HCT116 (cell line): ENCODE data around the gene MYCBP2. TPM values are rescaled to one million over a fixed set of nuclear protein-coding genes. Genes with fewer than 3 reads are reported as not detected.
"Not testable (repeated sequence)": the region's sequence is repeated elsewhere in the genome, so short reads cannot be mapped to it uniquely, and the experiment has no call there.

Source experiments
- ATAC-seq: fragments of 200-7000 bp; cut with Tn5 transposase; 2 replicates; pipeline ENCODE4 v1.9.1; 2020; ENCODE audit warnings: mild to moderate bottlenecking, moderate library complexity
- BruUV-seq: library from RNA; stranded (reverse); fragments of 400-500 nt; replicated peaks from 2 replicates; lab custom pipeline; 2021; lab: Mats Ljungman, UMichigan
- CTCF ChIA-PET: fragments of 300-600 bp; sonication (Branson Sonifier 250); formaldehyde crosslinking; loops from one replicate; lab custom pipeline; 2021; ENCODE audit warnings: antibody characterized with exemption; lab: Charles Lee
- POLR2A ChIA-PET: fragments of 300-600, 350-600 bp; sonication (Branson Sonifier 250); formaldehyde crosslinking; loops from one replicate; lab custom pipeline; 2021; ENCODE audit warnings: antibody characterized with exemption; lab: Charles Lee
- RAD21 ChIA-PET, 2 experiments: fragments of 300-600 bp; sonication (Branson Sonifier 250); formaldehyde crosslinking; loops; one replicate each; lab custom pipeline; 2023; ENCODE audit warnings: low total read pairs in 2 of 2; ENCODE audit not compliant: uncharacterized antibody in 2 of 2, unreplicated experiment in 2 of 2, low non-redundant PET in 1 of 2; lab: Charles Lee
- DNase-seq: peaks from one replicate; pipeline ENCODE4 v3.0.0-alpha.2; 2010; ENCODE audit warnings: low read depth, low spot score
- H2AFZ ChIP-seq: fragments of 200-600 bp; shearing (Covaris generic), sonication (generic); 2 replicates; pipeline ENCODE4 v1.6.1; 2017; ENCODE audit warnings: low read depth, mixed run types, mixed read lengths, antibody characterized with exemption, low read length; ENCODE audit not compliant: poor library complexity, severe bottlenecking
- H3K27ac ChIP-seq: 2 replicates; pipeline ENCODE4 v1.5.1; 2012; ENCODE audit warnings: low read depth, low read length
- H3K27me3 ChIP-seq: fragments of 200-600 bp; sonication (generic); 2 replicates; pipeline ENCODE4 v1.6.1; 2016; ENCODE audit warnings: mixed run types, low read length, mixed read lengths; ENCODE audit not compliant: insufficient read depth
- H3K36me3 ChIP-seq, 2 experiments: fragments of 200-500 bp in 1 of 2; fragments of 200-600 bp in 1 of 2; sonication (Bioruptor generic) in 1 of 2; sonication (generic) in 1 of 2; 2 replicates each; pipeline versions ENCODE4 v1.5.1 to v1.6.1; 2014 to 2016; ENCODE audit warnings: low read length in 2 of 2, inconsistent platforms in 1 of 2, mixed read lengths in 1 of 2, mixed run types in 1 of 2; ENCODE audit not compliant: insufficient read depth in 2 of 2, control insufficient read depth in 1 of 2
- H3K4me1 ChIP-seq, 2 experiments: fragments of 200-600 bp in 1 of 2; sonication (generic) in 1 of 2; 2 replicates each; pipeline versions ENCODE4 v1.5.1 to v1.6.1; 2012 to 2017; ENCODE audit warnings: low read length in 2 of 2, inconsistent platforms in 1 of 2, mild to moderate bottlenecking in 1 of 2, mixed read lengths in 1 of 2, mixed run types in 1 of 2, moderate library complexity in 1 of 2; ENCODE audit not compliant: insufficient read depth in 2 of 2, control insufficient read depth in 1 of 2
- H3K4me2 ChIP-seq: fragments of 200-600 bp; sonication (generic); 2 replicates; pipeline ENCODE4 v1.6.1; 2017; ENCODE audit warnings: mixed run types, low read length, mixed read lengths
- H3K4me3 ChIP-seq, 2 experiments: fragments of 200-600 bp in 1 of 2; sonication (generic) in 1 of 2; replicated peaks in 1 of 2; 2 replicates each; pipeline ENCODE4 v1.5.1; 2011 to 2016; ENCODE audit warnings: low read length in 2 of 2, control low read depth in 1 of 2, low read depth in 1 of 2, mild to moderate bottlenecking in 1 of 2, mixed read lengths in 1 of 2, mixed run types in 1 of 2
- H3K79me2 ChIP-seq: fragments of 200-600 bp; sonication (generic); 2 replicates; pipeline ENCODE4 v1.6.1; 2017; ENCODE audit warnings: mild to moderate bottlenecking, mixed run types, low read length, moderate library complexity, mixed read lengths; ENCODE audit not compliant: insufficient read depth
- H3K9ac ChIP-seq: fragments of 200-600 bp; sonication (generic); 2 replicates; pipeline ENCODE4 v1.6.1; 2016; ENCODE audit warnings: low read length, mixed read lengths
- H3K9me2 ChIP-seq: fragments of 200-600 bp; sonication (generic), shearing (Covaris generic); 2 replicates; pipeline ENCODE4 v1.6.1; 2017; ENCODE audit warnings: mixed run types, mild to moderate bottlenecking, moderate library complexity; ENCODE audit not compliant: insufficient read depth
- H3K9me3 ChIP-seq, 2 experiments: fragments of 200-500 bp in 1 of 2; fragments of 200-600 bp in 1 of 2; sonication (Bioruptor generic) in 1 of 2; sonication (generic) in 1 of 2; 2 replicates each; pipeline ENCODE4 v1.6.1; 2014 to 2017; ENCODE audit warnings: low read length in 2 of 2, mixed read lengths in 2 of 2, inconsistent platforms in 1 of 2, low read depth in 1 of 2, mild to moderate bottlenecking in 1 of 2, mixed run types in 1 of 2, moderate library complexity in 1 of 2; ENCODE audit not compliant: control insufficient read depth in 1 of 2, insufficient read depth in 1 of 2
- H4K20me1 ChIP-seq: fragments of 200-600 bp; sonication (generic), shearing (Covaris generic); 2 replicates; pipeline ENCODE4 v1.6.1; 2017; ENCODE audit warnings: mixed run types, mild to moderate bottlenecking, moderate library complexity; ENCODE audit not compliant: insufficient read depth
- EGR1 ChIP-seq: IDR thresholded peaks from 2 replicates; pipeline ENCODE4 v1.6.1; 2012; ENCODE audit warnings: low read depth
- ELF1 ChIP-seq: IDR thresholded peaks from 2 replicates; pipeline ENCODE4 v1.6.1; 2012; ENCODE audit warnings: low read depth, borderline replicate concordance
- FOSL1 ChIP-seq: IDR thresholded peaks from 2 replicates; pipeline ENCODE4 v1.6.1; 2012; ENCODE audit warnings: low read depth
- POLR2AphosphoS5 ChIP-seq: IDR thresholded peaks from 2 replicates; pipeline ENCODE4 v1.6.1; 2011; ENCODE audit warnings: mild to moderate bottlenecking, low read depth, low read length, moderate library complexity
- REST ChIP-seq: IDR thresholded peaks from 2 replicates; pipeline ENCODE4 v1.6.1; 2012; ENCODE audit warnings: low read depth
- TCF7L2 ChIP-seq: IDR thresholded peaks from 2 replicates; pipeline ENCODE4 v1.7.0; 2011; ENCODE audit warnings: borderline replicate concordance, inconsistent platforms; ENCODE audit not compliant: insufficient read depth, insufficient read length; ENCODE audit errors: extremely low read depth
- ZBTB33 ChIP-seq: IDR thresholded peaks from 2 replicates; pipeline ENCODE4 v1.6.1; 2011; ENCODE audit warnings: mild to moderate bottlenecking, low read length, moderate library complexity; ENCODE audit not compliant: insufficient replicate concordance; ENCODE audit errors: extremely low read depth
- intact Hi-C: fragments of 100-400 bp; cut with micrococcal nuclease; formaldehyde crosslinking; loops from 2 replicates; pipeline ENCODE4 v1.10.0; 2022
- total RNA-seq: library from RNA; stranded (reverse); gene quantifications from one replicate; pipeline ENCODE4 v1.2.1, GENCODE V29; 2021; ENCODE audit not compliant: unreplicated experiment

The MYCBP2 gene
- total RNA-seq, 1 experiment from 2014 or later: 48.5 TPM

- no peak for TF ChIP-seq REST
Observed at GRCh38 chr13:77207943-77208342, 119.0 kb downstream of the MYCBP2 start (continued).

- intact Hi-C loops, H3K4me2 ChIP-seq, H3K9me2 ChIP-seq, H3K27me3 ChIP-seq, H3K79me2 ChIP-seq, CTCF ChIA-PET, BruUV-seq, DNase-seq, ATAC-seq, H2AFZ ChIP-seq, H3K27ac ChIP-seq, H3K4me3 ChIP-seq, H3K9me3 ChIP-seq, H3K9ac ChIP-seq, RAD21 ChIA-PET, H3K36me3 ChIP-seq, H3K4me1 ChIP-seq, H4K20me1 ChIP-seq: not testable (repeated sequence)
- POLR2A ChIA-PET: interaction anchor here (0.6 kb wide), 1 partner anchor 15 kb away, joined by 3 read pairs; no protein-coding TSS in a partner anchor
Observed at GRCh38 chr13:77198995-77199394, 127.9 kb downstream of the MYCBP2 start.

GRCh38 chr13:77196052-77196618, 130.8 kb downstream of the MYCBP2 start:
- RAD21 ChIA-PET: no interaction called here
- TF ChIP-seq FOSL1 (no peak), POLR2AphosphoS5 (no peak), ELF1 (no peak), ZBTB33 (no peak), EGR1 (no peak), TCF7L2 (no peak)

More at GRCh38 chr13:77196052-77196618, 130.8 kb downstream of the MYCBP2 start:
- Histone ChIP-seq H3K79me2 (no peaks in the 10 kb centered on the region), H3K9me3 (no peaks in the 10 kb centered on the region), H3K4me2 (no peak overlapping the region), H3K9me2 (no peaks in the 10 kb centered on the region), H3K36me3 (peaks cover 3 to 4% of the 10 kb centered on the region in 2 experiments; a peak in 1 of 4 replicates), H2AFZ (no peak overlapping the region), H3K4me3 (no peak overlapping the region), H3K4me1 (no peaks in the 10 kb centered on the region), H3K9ac (no peak overlapping the region), H3K27me3 (no peaks in the 10 kb centered on the region), H4K20me1 (no peaks in the 10 kb centered on the region), H3K27ac (no peak overlapping the region)
- BruUV-seq: no TSS peak
- DNase-seq: no peak
- CTCF ChIA-PET: no interaction called here
- POLR2A ChIA-PET: no interaction called here
- intact Hi-C loops: no loop called here
- no peak for ATAC-seq
